ENCODE measurements around the gene CCNL2.

The CCNL2 gene

DNA sequence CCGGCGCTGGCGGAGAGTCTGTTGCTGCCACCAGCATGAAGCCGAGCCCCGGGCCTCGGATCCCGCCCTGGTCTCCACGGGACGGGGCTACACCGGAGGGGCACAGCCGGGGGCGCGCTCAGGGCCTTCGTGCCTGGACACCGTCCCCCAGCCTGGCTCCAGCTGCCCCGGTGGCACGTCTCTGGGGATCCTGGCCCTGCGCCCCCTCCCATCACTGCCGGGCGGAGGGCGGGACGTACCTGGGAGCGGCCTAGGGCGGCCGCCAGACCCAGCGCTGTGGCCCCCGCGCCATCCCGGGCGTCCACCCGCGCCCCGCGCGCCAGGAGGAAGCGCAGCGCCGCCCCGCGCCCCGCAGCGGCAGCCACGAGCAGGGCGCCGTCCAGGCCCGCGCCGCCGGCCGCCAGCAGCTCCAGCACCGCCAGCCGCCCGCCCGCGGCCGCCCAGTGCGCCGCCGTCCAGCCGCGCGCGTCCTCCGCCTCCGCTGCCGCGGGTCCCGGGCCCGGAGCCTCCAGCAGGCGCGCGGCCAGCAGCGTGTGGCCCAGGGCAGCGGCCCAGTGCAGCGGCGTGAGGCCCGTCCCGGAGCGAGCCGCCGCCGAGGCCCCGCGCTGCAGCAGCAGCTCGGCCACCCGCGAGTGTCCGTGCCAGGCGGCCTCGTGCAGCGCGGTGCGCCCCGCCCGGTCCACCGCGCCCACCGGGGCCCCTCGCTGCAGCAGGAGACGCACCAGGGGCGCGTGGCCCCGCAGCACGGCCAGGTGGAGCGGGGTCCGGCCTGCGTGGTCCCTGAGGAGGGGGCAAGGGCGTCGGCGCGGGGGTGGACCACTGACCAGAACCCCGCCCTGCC, 20.9 kb upstream of the CCNL2 start:
- Histone ChIP-seq H4K8ac (ENCODE audit: low read length) (peak overlapping the region; percentile 98), H2BK12ac (ENCODE audit: low read length in 2 of 2) (no peak overlapping the region), H3K9ac (ENCODE audit: low read length) (peak overlapping the region; percentile 61), H3K4me2 (ENCODE audit: low read length, poor library complexity, severe bottlenecking) (no peak overlapping the region), H3K4me3 (ENCODE audit: insufficient read depth in 1 of 2, low read depth in 1 of 2, low read length in 2 of 2) (no peak overlapping the region), H3K23ac (ENCODE audit: low read length in 2 of 2) (no peak overlapping the region), H3K4ac (ENCODE audit: low read depth in 1 of 2, low read length in 2 of 2) (peak overlapping the region; percentile 11 to 98), H3K36me3 (ENCODE audit: control insufficient read depth in 1 of 2, insufficient read depth in 2 of 2, low read depth in 1 of 2, low read length in 2 of 2) (no peaks in the 10 kb centered on the region), H3K79me1 (replicated peaks; ENCODE audit: low read length, poor library complexity, severe bottlenecking) (no peaks in the 10 kb centered on the region), H3K4me1 (ENCODE audit: control insufficient read depth, insufficient read depth, low read depth, low read length) (peaks cover 25% of the 10 kb centered on the region), H4K91ac (ENCODE audit: low read length) (peak overlapping the region; percentile 80), H3K18ac (ENCODE audit: low read depth in 1 of 2, low read length in 2 of 2) (peak overlapping the region; percentile 83 to 85), H2BK15ac (ENCODE audit: low read depth, poor library complexity, severe bottlenecking) (peak overlapping the region; percentile 69), H2BK120ac (ENCODE audit: low read depth, low read length) (peak overlapping the region; percentile 34), H3K27ac (ENCODE audit: low read length, poor library complexity, severe bottlenecking) (no peak overlapping the region), H2AK5ac (ENCODE audit: low read length, severe bottlenecking) (no peak overlapping the region), H3K27me3 (ENCODE audit: control insufficient read depth in 1 of 2, insufficient read depth in 1 of 2, low read length in 2 of 2) (peaks cover 0 to 4% of the 10 kb centered on the region in 2 experiments), H2AFZ (ENCODE audit: low read depth, low read length) (peak overlapping the region; percentile 89), H3K14ac (ENCODE audit: low read length in 2 of 2) (peak overlapping the region in 1 of 2 experiments; percentile 42), H2BK5ac (ENCODE audit: low read depth, low read length, poor library complexity, severe bottlenecking) (no peak overlapping the region), H3K9me3 (ENCODE audit: control insufficient read depth, low read length) (no peaks in the 10 kb centered on the region)
- WGBS = 50% methylated on average over 39 of the region's 112 CpGs
- DNase-seq = no peak

DNA sequence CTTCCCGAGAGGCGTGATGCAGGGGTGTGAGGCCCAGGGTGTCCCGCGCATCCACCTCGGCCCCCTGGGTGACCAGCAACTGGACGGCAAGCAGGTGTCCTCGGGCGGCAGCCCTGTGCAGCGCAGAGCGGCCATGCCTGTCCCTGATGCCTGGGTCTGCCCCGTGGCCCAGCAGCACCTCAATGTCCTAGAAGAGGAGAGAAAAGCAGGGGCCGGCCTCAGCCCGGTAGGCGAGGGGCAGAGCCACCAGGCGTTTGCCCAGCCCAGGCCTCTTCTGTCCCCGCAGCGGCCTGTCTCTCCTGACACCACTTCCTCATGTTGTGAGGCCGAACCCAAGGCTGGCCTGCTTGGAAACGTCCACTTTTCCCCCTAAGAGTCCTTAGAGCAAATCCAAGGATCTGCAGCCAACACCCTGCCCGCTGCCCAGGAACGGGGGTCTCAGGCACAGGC, 20.3 kb upstream of the CCNL2 start:
- Histone ChIP-seq H3K4me3 (ENCODE audit: insufficient read depth in 1 of 2, low read depth in 1 of 2, low read length in 2 of 2) (no peak overlapping the region), H3K4me2 (ENCODE audit: low read length, poor library complexity, severe bottlenecking) (no peak overlapping the region), H3K18ac (ENCODE audit: low read depth in 1 of 2, low read length in 2 of 2) (no peak overlapping the region), H2BK15ac (ENCODE audit: low read depth, poor library complexity, severe bottlenecking) (no peak overlapping the region), H3K27ac (ENCODE audit: low read length, poor library complexity, severe bottlenecking) (no peak overlapping the region), H4K8ac (ENCODE audit: low read length) (peak overlapping the region; percentile 98), H2BK5ac (ENCODE audit: low read depth, low read length, poor library complexity, severe bottlenecking) (no peak overlapping the region), H2BK120ac (ENCODE audit: low read depth, low read length) (no peak overlapping the region), H3K4me1 (ENCODE audit: control insufficient read depth, insufficient read depth, low read depth, low read length) (peaks cover 25% of the 10 kb centered on the region), H4K91ac (ENCODE audit: low read length) (no peak overlapping the region), H2AFZ (ENCODE audit: low read depth, low read length) (peak overlapping the region; percentile 89), H2BK12ac (ENCODE audit: low read length in 2 of 2) (no peak overlapping the region), H3K27me3 (ENCODE audit: control insufficient read depth in 1 of 2, insufficient read depth in 1 of 2, low read length in 2 of 2) (peaks cover 0 to 4% of the 10 kb centered on the region in 2 experiments), H3K9ac (ENCODE audit: low read length) (peak overlapping the region; percentile 61), H2AK5ac (ENCODE audit: low read length, severe bottlenecking) (no peak overlapping the region), H3K36me3 (ENCODE audit: control insufficient read depth in 1 of 2, insufficient read depth in 2 of 2, low read depth in 1 of 2, low read length in 2 of 2) (no peaks in the 10 kb centered on the region), H3K23ac (ENCODE audit: low read length in 2 of 2) (no peak overlapping the region), H3K4ac (ENCODE audit: low read depth in 1 of 2, low read length in 2 of 2) (no peak overlapping the region), H3K14ac (ENCODE audit: low read length in 2 of 2) (no peak overlapping the region), H3K79me1 (replicated peaks; ENCODE audit: low read length, poor library complexity, severe bottlenecking) (no peaks in the 10 kb centered on the region), H3K9me3 (ENCODE audit: control insufficient read depth, low read length) (no peaks in the 10 kb centered on the region)
- WGBS = 92% methylated on average over 21 of the region's 21 CpGs
- DNase-seq = no peak

DNA sequence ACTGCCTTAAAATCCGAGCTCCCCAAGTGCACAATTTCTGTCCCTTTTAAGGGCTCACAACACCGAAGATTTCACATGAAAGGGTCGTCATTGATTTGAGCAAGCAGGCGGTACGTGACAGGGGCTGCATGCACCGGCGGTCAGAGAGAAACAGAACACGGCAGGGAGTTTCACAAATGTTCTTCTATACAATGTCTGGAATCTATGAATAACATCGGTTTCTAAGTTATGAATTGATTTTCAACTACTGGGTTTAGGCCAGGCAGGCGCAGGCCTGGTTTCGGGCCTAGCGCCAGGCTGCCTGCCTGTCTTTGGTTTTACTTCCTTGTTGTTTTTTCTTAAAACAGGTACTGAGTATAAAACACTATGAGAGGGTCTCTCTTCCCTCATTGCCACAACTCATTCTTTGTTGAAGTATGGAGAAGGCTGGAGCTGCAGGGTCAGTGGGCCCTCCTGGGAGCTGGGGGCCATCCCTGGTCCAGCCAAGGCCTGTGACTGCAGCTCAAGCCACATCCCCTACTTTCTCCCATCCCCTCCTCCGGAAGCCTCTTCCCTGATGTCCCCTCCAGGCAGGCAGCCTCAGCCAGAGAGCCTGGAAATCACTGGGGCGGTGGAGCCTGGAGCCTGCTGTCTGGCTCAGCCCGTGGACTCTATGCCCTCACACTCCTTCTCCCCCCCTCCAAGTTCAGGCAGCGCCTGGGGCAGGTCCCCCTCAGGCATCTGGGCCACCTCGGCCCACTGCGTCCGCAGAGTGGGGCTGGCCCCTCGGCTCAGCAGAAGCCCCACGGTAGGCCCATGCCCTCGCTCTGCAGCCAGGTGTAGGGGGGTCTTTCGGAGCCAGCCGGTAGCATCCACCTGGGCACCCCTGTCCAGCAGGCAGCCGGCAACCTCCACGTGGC, 19.6 kb upstream of the CCNL2 start:
- no peak for DNase-seq
- Histone ChIP-seq H3K27ac (ENCODE audit: low read length, poor library complexity, severe bottlenecking) (no peak overlapping the region), H2BK15ac (ENCODE audit: low read depth, poor library complexity, severe bottlenecking) (no peak overlapping the region), H3K23ac (ENCODE audit: low read length in 2 of 2) (no peak overlapping the region), H2BK120ac (ENCODE audit: low read depth, low read length) (no peak overlapping the region), H3K14ac (ENCODE audit: low read length in 2 of 2) (no peak overlapping the region), H2BK12ac (ENCODE audit: low read length in 2 of 2) (no peak overlapping the region), H4K91ac (ENCODE audit: low read length) (no peak overlapping the region), H3K9ac (ENCODE audit: low read length) (no peak overlapping the region), H2AFZ (ENCODE audit: low read depth, low read length) (no peak overlapping the region), H3K9me3 (ENCODE audit: control insufficient read depth, low read length) (no peaks in the 10 kb centered on the region), H3K4me3 (ENCODE audit: insufficient read depth in 1 of 2, low read depth in 1 of 2, low read length in 2 of 2) (no peak overlapping the region), H3K79me1 (replicated peaks; ENCODE audit: low read length, poor library complexity, severe bottlenecking) (no peaks in the 10 kb centered on the region), H2BK5ac (ENCODE audit: low read depth, low read length, poor library complexity, severe bottlenecking) (no peak overlapping the region), H3K27me3 (ENCODE audit: control insufficient read depth in 1 of 2, insufficient read depth in 1 of 2, low read length in 2 of 2) (peaks cover 0 to 4% of the 10 kb centered on the region in 2 experiments), H3K4me2 (ENCODE audit: low read length, poor library complexity, severe bottlenecking) (no peak overlapping the region), H4K8ac (ENCODE audit: low read length) (no peak overlapping the region), H3K4ac (ENCODE audit: low read depth in 1 of 2, low read length in 2 of 2) (no peak overlapping the region), H2AK5ac (ENCODE audit: low read length, severe bottlenecking) (no peak overlapping the region), H3K4me1 (ENCODE audit: control insufficient read depth, insufficient read depth, low read depth, low read length) (peaks cover 25% of the 10 kb centered on the region), H3K18ac (ENCODE audit: low read depth in 1 of 2, low read length in 2 of 2) (no peak overlapping the region), H3K36me3 (ENCODE audit: control insufficient read depth in 1 of 2, insufficient read depth in 2 of 2, low read depth in 1 of 2, low read length in 2 of 2) (no peaks in the 10 kb centered on the region)
- WGBS = 96% methylated on average over 26 of the region's 26 CpGs

Measured in mesenchymal stem cell (in vitro differentiated cells and primary cell).